ENCODE data around the gene SUGCT.
A peak's percentile ranks its signal among the peaks of the same experiment; 100 is the strongest.

The SUGCT gene

DNA sequence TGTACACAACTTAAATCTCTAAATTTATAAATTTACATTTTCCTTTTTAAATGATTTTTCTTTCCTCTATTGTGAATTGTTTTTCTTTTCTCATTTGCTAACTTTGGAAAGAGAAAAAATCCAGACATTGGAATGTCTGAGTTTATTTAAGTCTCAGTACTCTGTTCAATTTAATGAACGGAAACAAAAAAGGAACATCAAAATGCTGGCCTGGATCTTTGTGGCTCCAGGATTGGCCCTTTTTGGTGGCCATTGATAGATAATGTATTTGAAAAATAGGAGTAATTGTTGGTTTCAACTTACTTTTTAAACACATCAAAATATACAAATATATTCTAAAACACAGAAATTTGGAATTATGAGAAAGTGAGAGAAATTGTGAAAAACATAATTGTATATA is 336.0 kb downstream of the SUGCT start:
- no peak for ATAC-seq

DNA sequence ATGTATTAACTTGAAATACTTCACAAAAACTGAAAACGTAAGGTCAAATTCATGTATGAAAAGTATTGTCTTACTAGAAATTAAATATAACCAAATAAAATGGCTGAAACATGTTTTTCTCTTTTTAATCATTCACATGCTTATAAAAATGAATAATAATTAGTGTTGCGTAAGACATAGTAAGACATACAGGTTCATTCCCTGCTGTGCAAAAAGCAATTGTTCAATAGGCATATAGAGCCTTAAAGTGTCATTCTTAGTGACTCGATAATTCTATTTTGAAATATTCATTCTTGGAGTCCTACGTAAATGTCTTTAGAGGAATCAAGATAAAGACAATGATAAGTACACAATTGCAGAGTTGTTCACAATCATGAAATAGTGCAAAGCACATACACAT is 337.1 kb downstream of the SUGCT start:
- no peak for DNase-seq
- no peak for ATAC-seq

More for the DNA sequence above, 336.0 kb downstream of the SUGCT start:
- DNase-seq: no peak

DNA sequence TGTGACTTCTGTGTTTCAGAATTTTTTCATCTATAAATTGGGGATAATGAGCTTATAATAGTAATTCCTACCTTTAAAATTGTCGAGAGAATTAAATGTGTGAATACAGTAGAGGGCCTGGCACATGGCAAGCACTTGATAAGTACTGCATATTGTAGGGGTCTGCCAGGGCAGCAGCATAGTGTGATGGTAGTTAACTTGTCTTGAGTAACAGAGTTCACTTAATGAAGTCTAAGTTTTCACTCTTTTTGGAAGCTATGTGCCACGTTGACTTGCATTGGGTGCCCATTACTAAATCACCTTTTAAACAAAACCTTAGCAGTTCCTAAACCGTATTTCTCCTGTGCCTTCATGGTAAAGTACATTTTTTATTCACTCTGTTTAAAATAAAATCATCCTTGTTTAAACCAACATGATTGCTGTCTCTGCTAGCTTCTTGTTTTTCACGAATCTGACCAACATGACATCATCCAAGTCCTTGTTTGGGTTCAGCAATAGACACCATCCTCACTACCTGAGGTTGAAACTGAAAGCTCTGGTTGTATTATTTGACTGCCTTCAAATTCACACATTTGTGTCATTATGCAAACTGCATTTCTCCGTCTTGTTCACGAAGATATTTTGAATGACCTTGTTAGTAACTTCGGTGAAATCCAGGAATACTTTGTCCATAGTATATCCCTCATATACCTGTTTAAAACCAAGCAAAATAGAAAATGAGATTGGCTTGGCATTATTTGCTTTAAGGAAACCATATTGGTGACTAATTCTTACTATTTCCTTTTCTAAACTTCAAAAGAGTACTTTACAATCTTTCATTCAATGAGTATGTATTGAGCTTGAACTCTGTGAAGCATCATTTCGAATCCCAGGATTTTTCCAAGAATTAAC is 340.2 kb downstream of the SUGCT start:
- DNase-seq: no peak
- ATAC-seq: peak; percentile 59

DNA sequence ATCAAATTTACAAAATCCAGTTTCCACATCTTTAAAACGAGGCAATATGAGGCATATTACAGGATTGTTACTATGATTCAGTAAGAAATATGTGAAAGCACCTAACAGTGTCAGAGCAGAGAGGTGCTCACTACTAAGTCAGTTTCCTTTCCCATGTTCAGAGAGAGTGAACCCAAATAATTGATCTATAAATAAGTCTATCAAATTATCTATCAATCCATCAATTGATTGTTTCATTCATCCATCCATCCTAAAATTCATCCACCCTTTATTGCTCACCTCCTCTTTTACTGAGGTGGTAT is 340.8 kb downstream of the SUGCT start:
- ATAC-seq (no peak), DNase-seq (no peak)

DNA sequence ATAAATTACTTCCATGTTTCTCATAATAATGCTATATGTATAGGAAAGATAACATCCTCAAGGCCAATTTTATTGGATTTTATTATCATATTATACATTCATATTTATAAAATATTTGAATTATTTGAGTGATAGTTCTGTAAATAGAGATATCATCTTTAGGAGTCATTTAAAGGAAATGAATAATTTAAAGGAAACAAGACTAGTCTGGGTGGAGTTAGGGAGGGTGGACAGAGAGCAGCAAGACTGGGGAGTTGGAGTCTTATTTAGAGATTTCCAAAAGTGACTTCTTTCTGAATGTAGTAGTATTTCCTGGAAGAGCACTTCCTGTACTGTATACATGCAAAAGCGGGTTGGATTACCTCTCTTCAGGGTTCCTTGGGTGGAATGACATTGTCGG is 342.3 kb downstream of the SUGCT start:
- DNase-seq (no peak), ATAC-seq (no peak)

DNA sequence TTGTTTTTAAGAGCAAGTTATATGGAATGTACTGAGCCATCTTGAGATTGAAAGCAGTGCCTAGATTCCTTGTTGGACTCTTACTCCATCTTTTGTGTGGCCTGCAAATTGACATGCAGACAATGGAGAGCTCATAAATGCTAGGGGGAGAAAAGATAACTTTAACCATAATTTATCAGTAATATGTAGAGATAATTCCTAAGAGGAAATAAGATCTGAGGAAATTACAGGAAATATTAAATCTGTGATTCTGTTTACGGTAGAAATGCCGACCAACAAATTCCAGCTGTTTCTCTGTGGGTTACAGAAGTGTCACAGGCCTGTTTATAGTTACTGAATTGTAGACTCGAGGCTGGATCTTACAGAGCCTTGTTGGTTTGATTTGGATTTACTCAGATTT is 348.0 kb downstream of the SUGCT start:
- DNase-seq: no peak

DNA sequence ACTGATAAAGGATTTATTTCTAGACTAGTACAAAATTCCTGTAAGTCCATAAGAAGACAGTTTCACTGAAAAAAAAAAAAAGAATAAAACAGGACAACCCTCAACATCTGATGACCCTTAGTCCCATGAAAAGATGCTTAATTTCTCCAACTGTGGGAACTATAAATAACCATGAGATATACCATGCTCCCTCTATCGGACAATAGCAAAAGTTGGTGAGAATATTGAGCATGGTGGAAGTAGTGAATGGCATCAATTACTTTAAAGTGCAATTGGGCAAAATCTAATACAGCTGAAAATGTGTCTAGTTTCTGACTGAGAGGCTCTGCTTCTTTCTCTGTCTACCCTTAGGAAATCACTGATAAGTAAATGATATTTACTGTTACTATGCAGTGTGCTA is 348.8 kb downstream of the SUGCT start:
- ATAC-seq (no peak), DNase-seq (no peak)

More for the DNA sequence above, 348.0 kb downstream of the SUGCT start:
- no peak for ATAC-seq

DNA sequence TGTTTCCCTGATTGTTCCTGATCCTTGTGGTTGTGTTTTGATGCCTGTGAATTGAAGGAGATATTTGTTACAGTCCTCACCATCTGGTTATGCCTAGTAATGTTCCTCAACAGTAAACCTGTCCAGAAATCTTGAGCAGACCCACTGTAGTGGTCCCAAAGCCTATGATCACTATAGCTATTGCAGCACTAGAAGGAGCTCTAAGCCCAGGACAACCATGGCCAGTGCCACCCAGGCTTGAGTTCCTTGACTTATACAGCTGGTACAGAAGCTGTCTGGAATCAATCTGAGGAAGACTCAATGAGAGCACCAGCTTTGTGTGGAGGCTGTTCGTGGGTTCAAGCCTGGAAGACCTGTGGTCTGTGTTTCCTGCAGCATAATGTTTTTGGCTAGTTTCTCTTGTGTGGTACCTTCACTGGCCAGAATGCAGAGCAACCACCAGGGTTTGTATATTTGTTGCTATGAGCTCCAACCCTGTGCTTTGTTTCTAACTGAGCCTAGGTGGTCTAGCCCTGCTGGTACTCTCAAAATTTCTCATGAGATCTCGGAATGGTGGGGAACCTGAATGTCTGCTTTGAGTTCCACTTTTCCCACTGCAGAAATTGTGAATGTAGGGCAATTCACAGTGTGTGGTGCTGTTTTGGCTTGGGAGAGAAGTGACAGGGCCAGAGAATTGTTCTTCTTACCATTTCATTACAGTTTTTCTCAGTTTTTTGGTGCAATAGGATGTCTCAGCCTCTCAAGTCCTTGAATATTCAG is 355.2 kb downstream of the SUGCT start:
- no peak for DNase-seq
- ATAC-seq: no peak

DNA sequence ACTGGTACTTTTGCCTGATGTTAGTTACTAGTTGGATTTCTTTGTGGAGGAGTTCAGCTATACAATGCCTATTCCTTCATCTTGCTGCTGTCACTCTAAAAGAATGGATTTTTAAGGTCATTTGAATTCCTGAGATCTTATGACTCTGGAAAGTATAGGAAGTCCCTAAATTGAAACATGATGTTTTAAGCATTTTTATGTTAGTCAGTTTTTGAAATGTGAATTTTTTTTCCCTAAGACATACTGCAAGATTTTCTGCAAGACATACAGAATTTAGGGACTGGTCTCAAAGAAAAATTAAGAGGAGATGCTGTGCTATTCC is 355.8 kb downstream of the SUGCT start:
- DNase-seq: no peak

DNA sequence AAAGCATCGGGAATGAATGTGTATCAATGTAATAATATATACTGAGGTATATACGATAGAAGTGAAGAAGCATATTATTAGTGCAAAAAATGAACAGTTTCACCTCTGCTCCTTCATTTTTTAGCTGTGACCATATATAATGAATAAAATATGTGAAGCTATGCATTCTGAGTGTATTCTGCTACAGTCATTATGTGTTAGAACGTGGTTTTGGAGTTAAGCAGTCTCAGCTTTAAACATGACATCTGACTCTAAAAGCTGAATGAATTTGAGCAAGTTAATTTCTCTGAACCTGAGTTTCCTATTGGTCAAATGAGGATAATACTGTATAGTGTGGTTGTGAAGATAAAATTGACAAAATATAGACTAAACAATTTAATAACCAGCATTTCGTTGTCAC is 358.1 kb downstream of the SUGCT start:
- ATAC-seq (no peak), DNase-seq (no peak)

More for the DNA sequence above, 355.8 kb downstream of the SUGCT start:
- no peak for ATAC-seq

GRCh38 chr7:40493609-40494051 is 358.8 kb downstream of the SUGCT start:
- no peak for ATAC-seq
- no peak for DNase-seq

- ATAC-seq (no peak), DNase-seq (no peak)
These were observed 364.2 kb downstream of the SUGCT start for GRCh38 chr7:40498924-40499510.

GRCh38 chr7:40499718-40500117 is 364.9 kb downstream of the SUGCT start:
- no peak for DNase-seq
- ATAC-seq: no peak

GRCh38 chr7:40500219-40500618 is 365.4 kb downstream of the SUGCT start:
- DNase-seq: no peak
- no peak for ATAC-seq

GRCh38 chr7:40502359-40502758 is 367.6 kb downstream of the SUGCT start:
- no peak for ATAC-seq

GRCh38 chr7:40506158-40506557 is 371.4 kb downstream of the SUGCT start:
- DNase-seq: no peak
- ATAC-seq: no peak

More at GRCh38 chr7:40502359-40502758, 367.6 kb downstream of the SUGCT start:
- no peak for DNase-seq

GRCh38 chr7:40507166-40507565 is 372.4 kb downstream of the SUGCT start:
- ATAC-seq: no peak

GRCh38 chr7:40509287-40509996 is 374.6 kb downstream of the SUGCT start:
- no peak for ATAC-seq
- DNase-seq: no peak

More at GRCh38 chr7:40507166-40507565, 372.4 kb downstream of the SUGCT start:
- DNase-seq: no peak

DNA sequence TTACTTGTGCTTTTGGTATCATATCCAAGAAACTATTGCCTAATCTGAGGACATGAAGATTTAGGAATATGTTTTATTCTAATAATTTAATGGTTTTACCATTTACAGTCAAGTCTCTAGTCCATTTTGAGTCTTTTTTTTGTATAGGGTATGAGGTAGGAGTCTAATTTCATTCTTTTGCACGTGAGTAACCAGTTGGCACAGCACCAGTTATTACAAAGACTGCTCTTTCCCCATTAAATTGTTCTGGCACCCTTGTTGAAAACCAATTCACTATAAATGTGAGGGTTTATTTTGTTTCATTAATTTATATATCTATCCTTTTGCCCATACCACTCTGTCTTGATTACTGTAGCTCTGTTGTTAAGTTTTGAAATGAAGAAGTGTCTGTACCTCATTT is 381.6 kb downstream of the SUGCT start:
- ATAC-seq (no peak), DNase-seq (no peak)

DNA sequence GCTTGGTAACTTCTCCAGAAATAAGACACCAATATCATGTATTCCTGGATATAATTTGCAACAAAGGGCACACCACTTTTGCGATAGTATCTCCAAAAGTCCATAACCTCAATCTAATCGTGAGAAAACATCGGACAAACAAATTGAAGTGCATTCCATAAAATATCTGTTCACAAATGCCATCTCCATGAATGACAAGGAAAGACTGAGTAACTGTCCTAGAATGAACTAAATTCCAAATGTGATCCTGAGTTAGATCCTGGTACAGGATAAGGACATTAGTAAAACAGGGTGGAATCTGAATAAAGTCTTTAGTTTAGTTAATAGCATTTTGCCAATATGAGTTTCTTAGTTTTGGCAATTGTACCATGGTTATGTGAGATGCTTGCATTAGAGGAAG is 384.2 kb downstream of the SUGCT start:
- DNase-seq: no peak
- ATAC-seq: no peak

DNA sequence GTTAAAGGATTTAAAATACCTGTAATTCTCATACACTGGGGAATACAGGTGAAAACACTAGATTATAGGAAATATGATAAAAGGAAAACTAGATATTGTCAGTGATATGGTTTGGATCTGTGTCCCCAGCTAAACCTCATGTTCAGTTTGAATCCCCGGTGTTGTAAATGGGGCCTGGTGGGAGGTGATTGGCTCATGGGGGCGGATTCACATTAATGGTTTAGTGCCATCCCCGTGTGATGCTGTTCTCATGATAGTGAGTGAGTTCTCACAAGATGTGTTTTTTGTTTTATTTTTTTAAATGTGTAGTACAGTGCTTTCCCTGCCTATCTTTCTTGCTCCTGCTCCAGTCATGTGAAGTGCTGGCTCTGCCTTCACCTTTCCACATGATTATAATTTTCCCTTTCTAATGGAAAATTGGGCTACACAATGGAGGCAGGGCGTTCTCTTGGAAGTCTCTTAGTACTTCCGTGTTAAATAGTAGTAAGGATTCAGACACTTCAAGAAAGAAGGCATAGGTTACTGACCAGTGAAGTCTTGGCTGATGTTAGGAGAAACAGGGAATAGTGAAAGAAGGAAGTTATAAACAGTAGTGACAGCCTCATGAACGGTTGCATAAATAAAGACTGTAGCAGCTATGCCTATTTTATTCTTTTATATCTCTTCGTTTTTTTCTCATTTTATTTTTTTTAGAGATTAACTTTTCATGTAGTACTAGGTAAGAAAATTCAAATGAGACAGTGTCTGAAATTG is 386.4 kb downstream of the SUGCT start:
- ATAC-seq (no peak), DNase-seq (no peak)

DNA sequence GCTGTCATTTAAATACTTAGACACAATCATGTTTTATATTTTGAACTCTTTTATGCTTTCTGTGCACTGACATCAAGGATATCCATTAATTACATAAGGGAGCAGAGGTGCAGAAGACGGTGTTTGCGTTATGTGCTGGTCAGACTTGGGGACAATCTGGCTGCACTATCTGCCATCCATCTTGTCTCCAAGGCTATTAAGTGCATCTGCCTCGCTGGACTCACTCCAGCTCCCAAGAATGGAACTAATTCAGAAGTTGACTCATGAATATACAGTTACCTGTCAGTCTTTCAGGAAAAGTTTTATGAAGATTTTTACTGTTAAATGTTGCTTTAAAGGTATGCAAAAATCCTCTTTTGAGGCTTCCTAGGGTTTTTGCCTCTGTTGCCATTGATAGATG is 391.0 kb downstream of the SUGCT start:
- no peak for ATAC-seq
- no peak for DNase-seq
